ENCODE results near the gene MYO18A.
A peak's percentile ranks its signal among the peaks of the same experiment; 100 is the strongest.

- TF ChIP-seq CTCF (IDR thresholded peaks at IDR 0.05; ENCODE audit: low read length) (peak; percentile 59), EZH2 (optimal IDR thresholded peaks at IDR 0.05; ENCODE audit: low read depth, low read length) (no peak), EZH2phosphoT487 (IDR thresholded peaks at IDR 0.05; ENCODE audit: low read length) (no peak)
Measured at GRCh38 chr17:29145289-29146073, 34.7 kb downstream of the MYO18A start.
